Stimulated activated CD4-positive, alpha-beta T cell treated with anti-CD3 and anti-CD28 coated beads, Interleukin-4, amount 100 ng/mL, for 24 hours (primary cell): ENCODE measurements around the gene NT5C1B.
A peak's percentile ranks its signal among the peaks of the same experiment; 100 is the strongest.

Experiments
- DNase-seq: peaks from one replicate; pipeline ENCODE4 v3.0.0-alpha.2; 2020

The NT5C1B gene

GRCh38 chr2:18550433-18550832, 38.9 kb downstream of the NT5C1B start:
- no peak for DNase-seq

DNA sequence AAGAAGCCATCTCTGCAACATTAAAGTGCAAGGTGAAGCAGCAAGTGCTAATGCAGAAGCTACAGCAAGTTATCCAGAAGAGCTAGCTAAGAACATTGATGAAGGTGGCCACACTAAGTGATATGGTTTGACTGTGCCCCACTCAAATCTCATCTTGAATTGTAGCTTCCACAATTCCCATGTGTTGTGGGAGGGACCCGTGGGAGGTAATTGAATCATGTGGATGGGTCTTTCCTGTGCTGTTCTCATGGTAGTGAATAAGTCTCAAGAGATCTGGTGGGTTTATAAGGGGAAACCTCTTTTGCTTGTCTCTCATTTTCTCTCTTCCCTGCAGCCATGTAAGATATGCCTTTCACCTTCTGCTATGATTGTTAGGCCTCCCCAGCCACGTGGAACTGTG, 40.3 kb downstream of the NT5C1B start:
- no peak for DNase-seq

GRCh38 chr2:18548621-18549020, 40.7 kb downstream of the NT5C1B start:
- DNase-seq: no peak

DNA sequence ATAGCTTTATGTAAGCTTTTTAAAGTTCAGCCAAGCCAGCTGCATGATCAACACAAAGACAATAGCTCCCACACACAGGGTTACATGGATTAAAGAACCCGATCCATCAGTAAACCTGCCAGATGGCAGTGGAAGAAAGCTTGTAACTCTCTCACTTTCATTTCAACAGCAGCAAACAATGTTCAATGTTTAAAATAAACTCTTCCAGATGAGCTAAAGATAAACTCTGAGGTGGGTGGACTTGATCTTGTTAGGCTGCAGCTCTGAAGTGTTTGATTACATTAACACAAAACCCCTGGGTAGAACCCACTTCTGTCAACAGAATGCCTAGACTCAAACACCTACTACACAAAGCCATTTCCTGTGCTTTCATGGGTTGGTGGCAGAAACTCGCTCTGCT, 42.8 kb downstream of the NT5C1B start:
- no peak for DNase-seq

GRCh38 chr2:18545384-18545783, 44.0 kb downstream of the NT5C1B start:
- no peak for DNase-seq

DNA sequence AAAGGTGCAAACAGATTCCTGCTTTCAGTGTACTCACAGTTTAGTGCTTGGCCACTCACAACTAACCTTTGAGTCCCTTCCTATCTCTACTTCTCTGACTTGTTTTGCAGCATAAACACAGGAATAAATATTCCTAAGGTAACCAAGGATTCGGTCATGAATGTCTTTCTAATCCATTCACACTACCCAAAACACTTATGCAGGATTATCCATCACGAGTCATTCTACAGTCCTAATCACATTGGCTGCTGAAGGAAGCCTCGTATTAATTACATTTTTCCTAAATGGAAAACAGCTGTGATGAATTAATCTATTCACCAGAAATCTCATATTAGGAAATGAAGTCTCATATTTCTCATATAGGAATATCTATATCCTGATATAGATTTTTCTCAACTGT, 45.2 kb downstream of the NT5C1B start:
- no peak for DNase-seq

DNA sequence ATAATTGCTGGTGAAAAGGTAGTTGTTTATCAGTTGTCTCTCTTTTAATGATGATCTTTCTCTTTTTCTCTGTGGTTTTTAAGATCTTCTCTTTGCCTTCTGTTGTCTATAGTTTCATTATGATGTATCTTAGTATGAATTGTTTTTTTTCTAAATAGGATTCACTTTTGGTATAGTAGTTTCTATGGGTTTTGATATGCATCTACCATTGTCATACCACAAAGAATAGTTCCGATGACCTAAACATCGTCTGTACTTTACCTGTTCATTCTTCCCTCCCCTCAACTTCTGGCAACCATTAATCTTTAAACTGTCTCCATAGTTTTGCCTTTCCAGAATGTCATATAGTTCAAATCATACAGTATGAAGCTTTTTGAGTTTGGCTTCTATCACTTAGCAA, 48.5 kb downstream of the NT5C1B start:
- no peak for DNase-seq

DNA sequence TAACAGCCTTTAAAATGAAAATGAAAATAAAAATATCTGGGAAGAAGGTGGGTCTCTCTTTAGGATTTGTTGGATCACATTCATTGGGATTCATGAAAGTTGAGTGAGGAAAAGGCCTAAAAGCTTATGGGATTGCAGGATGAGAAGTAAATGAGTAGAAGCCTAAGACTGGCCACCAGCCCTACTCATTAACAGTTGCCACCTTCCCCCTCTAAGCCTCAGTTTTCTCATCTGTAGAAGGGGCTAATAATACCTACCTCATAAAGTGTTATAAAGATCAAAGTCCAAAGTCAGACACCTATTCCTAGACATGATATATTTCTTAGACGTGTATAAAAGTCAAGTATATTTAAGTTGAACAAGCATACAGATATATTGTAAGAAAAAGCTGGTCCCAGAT, 52.7 kb downstream of the NT5C1B start:
- DNase-seq: no peak

- DNase-seq: no peak
Measured at GRCh38 chr2:18536100-18536499, 53.3 kb downstream of the NT5C1B start.

GRCh38 chr2:18531194-18531593, 58.2 kb downstream of the NT5C1B start:
- DNase-seq: no peak

DNA sequence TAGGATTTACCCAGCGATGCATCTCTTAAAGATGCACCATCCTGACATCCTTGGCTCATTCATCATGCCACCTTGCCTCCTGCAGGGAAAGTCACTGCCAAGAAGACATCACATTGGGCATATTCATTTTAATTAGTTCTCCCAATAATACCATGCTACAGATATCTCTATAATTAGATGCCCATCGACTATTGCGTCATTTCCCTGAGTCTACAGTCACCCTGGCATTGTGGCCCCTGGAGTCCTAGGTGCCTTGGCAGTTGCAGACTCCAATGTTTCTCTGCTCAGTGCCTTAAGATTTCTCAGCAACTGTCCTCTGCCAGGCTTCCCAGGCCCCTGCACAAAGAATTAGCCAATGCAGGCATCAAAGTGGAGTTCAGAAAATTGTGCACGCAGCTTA, 61.5 kb downstream of the NT5C1B start:
- DNase-seq: no peak

DNA sequence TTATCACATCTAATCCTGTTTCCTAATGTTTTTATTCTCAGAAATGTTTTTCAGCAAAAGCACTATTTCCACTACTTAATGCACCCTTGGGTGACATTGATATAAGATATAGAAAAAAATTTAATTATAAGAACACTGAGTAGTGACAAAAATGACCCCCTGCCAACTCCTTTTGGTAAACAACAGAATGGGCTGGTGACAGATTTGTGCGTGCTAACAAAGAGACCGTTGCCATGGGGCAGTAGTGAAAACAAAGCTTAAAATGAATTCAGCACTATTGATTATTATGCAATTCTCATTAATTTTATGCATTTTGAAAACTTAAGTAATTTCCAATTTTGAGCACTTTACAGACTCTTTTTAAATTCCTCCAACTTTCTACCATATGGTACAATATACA, 62.0 kb downstream of the NT5C1B start:
- DNase-seq: no peak

DNA sequence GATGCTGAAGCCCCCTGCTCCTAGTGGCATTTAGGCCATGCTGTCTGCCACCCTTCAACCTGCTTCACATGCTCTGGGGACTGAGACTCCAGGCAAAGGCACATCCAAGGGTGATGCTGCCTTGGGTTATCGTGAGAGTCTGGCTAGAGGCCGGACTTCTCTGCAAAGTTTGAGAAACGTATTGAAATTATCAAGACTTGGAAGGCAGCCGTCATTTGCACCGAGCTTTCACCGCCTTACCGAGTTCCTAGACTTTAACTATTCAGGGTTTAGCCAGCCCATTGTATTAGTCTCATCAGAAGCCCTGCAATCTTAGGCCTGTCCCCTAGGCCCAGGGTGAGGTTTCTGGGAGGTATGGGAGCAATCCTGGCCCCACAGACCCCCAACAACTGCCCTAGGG, 62.9 kb downstream of the NT5C1B start:
- no peak for DNase-seq

- no peak for DNase-seq
Measured at GRCh38 chr2:18525852-18526251, 63.5 kb downstream of the NT5C1B start.

DNA sequence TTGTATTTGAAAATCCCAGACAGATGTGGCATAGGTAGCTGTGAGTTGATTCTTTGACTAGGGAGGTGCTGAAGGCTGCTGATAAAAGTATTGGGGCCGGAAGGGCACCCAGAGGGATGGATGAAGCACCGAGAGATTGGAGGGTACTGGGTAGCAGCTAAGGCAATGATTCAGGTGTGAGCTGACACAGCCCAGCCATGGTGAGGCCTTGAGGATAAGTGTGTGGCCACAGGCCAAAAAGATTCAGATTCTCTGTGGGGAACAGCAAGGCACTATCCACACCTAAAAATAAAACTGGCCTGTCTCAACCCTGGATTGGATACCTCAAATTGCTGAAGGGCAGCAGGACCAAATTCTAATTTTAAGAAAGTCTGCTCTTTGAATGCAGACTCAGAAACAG, 64.1 kb downstream of the NT5C1B start:
- no peak for DNase-seq

DNA sequence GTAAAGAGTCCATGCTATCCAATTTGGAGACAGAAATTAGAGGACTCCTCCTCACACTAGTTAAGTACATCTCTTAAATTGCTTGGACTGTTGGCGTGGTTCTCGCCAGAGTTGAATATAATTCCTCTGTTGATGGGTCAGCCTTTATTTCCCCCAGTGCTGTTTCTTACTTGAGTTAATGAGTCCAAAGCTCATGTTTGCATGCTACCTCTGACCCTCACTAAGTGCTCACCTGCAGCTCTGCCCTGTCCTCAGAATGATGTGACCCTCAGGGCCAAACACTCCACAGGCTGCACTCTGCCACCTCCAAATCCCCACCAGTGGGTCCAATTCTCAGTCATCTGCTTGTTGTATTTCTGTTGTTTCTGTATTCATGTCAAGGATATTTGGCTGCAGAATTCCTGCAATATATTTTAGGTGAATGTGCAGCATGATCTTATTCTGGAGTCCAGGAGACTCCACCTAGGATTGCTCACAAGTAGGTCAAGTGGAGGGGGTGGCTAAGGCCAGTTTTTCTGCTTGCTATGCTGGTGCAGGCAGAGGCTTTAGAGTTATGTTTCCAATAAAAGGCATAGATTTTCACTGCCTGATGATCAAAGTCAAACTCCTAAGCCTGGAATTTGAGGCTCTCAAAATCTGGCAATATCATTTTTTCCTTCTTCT, 66.8 kb downstream of the NT5C1B start:
- DNase-seq: no peak

DNA sequence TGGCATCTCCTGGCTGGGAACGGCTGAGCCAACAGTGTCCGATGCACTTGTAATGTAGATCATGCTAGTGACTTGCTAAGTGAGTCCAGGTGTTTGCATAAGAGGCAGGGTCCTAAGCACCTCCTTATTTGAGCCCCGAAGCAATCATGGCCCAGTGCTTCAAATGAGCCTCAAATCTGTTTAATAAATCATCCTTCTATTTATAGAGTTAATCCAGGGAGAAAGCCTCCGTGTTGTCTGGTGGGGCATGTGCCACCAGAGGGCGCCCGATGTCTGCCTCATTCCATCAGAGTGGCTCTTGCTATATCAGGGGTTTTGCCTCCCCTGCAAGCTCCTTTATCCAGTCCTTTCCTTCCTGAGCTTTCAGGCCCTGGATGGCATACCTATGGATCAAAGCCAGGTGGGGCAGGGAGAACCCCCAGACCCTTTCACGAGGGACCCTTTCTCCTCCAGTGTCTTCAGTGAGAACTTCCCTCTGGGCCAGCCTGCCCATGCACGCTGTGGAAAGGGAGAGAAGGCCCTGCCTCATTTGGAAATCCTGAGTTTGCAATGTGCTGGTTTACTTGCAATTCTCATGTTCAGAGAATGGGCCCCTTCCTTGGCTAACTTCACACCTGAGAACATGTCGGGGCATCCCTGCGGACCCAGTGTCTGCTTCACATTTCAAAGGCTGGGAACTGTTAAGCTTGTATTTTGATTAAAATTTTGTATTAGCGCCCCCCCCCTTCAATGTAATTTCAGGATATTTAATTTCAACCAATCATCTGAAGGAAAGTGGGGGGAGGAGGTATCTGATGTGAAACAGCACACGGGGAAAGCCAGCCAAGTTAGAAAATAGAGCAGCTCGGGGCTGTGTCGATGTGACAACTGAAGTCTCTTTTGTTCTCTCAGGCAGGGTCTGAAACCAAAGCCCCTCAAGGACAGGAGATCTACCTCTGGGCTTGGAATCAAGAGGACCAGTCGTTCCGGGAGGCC, 68.6 kb downstream of the NT5C1B start:
- peak; percentile 78 for DNase-seq

DNA sequence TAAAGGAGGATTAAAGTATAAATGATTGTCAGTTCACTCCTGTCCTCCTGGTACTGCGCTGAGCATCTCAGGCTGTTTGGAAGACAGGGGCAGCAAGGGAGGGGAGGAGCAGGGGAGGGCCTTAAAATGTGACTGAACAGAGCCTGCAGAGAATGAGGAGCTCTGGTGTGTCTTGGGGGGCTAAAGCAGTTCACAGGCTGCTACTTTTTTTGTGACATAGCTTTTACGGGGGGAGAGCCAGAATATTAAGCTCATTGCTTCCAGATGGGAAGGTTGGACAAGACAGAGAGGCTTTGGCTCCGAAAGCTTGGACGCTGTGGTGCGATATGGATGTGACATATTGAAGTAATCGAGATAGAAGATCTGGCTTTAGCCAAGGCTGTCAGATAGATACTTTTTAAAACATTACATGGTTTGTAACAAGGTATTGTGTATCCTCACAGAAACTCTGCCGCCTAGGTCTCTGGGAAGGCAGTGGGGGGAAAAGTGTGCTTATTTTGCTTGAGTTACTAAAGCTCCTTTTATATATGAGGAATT, 69.4 kb downstream of the NT5C1B start:
- DNase-seq: no peak

GRCh38 chr2:18518116-18519111, 71.0 kb downstream of the NT5C1B start:
- DNase-seq: no peak

- DNase-seq: no peak
Measured at GRCh38 chr2:18517386-18517785, 72.0 kb downstream of the NT5C1B start.

DNA sequence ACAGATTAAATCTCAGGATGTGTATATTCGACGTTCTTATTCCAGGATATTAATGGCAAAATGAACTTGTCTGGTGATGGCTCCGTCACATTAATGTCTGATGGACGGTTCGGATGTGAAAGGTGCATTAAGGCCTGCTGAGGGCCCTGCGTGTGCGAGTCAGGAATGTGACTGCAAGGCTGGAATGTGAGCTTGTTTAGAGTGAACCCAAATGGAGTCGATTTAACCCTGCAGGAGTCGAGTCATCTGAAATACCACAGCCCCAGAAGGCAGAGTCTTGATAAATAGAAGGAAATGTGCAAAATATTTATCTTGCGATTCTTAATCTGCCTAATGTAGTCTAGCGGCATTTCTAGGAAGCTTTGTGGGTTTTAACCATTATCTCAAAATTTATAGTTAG, 73.3 kb downstream of the NT5C1B start:
- DNase-seq: no peak

DNA sequence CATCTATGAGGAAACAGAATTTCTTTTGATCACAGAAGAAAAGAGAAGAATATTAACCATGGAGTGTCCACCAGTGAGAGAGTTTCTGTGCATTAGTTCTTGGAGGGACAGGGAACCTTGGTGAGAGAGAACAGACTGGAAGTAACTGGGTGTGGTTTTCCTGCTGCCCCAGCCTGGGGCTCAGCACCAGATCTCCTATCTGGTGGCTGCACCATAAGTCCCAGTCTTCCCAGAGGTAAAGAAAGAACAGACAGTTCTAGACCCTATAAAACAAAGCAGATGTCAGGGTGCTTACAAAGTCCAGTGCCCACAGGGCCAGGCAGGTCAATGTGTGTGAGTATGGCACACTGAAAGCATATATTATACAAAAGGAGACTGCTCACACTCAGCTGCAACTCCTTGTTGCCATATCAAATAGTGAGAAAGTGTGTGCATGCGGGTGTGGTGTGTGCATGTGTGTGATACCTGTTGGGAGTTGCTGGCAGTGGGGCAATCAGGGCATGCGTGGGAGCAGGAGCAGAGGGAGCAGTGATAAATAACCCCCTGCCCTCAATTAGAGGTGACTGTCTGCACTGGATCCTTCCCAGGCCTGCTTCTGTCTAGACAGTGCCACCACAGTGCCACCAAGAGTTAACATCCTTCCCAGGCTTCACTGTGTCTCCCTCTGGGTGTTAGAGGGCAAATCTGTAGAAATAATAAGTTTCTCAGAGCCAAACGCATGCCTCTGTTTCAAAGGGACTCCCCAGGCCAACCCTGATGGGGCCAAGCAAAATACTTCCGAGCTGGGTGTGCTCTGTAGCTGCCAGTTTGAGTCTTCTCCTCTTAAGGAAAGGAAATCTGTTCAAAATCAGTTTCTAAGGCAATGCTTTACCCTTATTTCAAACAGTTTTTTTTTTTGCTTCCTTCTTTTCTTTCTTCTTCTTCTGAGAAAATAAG, 74.6 kb downstream of the NT5C1B start:
- DNase-seq: no peak
